Measurements from ENCODE around the gene DOCK8.

GRCh38 chr9:289121-289520 lies 74.5 kb downstream of the DOCK8 start:
- TF ChIP-seq CTCF (IDR thresholded peaks at IDR 0.05; ENCODE audit: low read length) (no peak), EZH2phosphoT487 (IDR thresholded peaks at IDR 0.05; ENCODE audit: low read length) (no peak), EZH2 (optimal IDR thresholded peaks at IDR 0.05; ENCODE audit: low read depth, low read length) (no peak)
